OCI-M1 (cell line): Measurements from ENCODE around the gene RCE1.
A peak's percentile ranks its signal among the peaks of the same experiment; 100 is the strongest.

Experiments
- DNase-seq: peaks from one replicate; lab custom pipeline; 2025; lab: John Stamatoyannopoulos, UW

Gene RCE1

DNA sequence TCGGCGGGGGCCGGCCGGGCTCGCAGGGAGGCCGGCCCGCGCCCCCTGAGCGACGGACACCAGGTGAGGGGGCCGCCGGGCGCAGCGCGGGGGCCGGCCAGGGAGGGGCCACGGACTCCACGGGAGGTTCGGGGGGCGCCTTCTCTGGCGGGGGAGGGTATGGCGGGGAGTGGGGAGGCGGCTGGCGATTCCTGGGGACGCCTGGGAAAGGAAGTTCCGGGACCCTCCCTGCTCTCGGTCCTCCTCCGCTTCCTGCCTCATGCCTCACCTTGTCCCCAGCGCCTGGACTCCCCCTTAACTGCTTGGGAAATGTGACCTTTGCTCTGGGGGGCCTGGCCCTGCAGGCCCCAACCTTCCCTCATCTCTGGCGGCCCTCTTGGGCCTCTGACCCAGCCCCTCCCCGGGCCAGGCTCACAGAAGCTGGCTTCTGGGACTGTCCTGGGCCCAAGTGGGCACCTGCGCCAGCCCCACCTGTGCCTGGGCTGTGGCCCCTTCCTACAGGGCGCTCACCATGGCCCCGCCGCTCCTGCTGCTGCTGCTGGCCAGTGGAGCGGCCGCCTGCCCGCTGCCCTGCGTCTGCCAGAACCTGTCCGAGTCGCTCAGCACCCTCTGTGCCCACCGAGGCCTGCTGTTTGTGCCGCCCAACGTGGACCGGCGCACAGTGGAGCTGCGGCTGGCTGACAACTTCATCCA, 14.1 kb downstream of the RCE1 start:
- no peak for DNase-seq

DNA sequence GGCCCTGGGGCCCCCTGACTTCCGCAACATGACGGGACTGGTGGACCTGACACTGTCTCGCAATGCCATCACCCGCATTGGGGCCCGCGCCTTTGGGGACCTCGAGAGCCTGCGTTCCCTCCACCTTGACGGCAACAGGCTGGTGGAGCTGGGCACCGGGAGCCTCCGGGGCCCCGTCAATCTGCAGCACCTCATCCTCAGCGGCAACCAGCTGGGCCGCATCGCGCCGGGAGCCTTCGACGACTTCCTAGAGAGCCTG, 14.6 kb downstream of the RCE1 start:
- DNase-seq = no peak

DNA sequence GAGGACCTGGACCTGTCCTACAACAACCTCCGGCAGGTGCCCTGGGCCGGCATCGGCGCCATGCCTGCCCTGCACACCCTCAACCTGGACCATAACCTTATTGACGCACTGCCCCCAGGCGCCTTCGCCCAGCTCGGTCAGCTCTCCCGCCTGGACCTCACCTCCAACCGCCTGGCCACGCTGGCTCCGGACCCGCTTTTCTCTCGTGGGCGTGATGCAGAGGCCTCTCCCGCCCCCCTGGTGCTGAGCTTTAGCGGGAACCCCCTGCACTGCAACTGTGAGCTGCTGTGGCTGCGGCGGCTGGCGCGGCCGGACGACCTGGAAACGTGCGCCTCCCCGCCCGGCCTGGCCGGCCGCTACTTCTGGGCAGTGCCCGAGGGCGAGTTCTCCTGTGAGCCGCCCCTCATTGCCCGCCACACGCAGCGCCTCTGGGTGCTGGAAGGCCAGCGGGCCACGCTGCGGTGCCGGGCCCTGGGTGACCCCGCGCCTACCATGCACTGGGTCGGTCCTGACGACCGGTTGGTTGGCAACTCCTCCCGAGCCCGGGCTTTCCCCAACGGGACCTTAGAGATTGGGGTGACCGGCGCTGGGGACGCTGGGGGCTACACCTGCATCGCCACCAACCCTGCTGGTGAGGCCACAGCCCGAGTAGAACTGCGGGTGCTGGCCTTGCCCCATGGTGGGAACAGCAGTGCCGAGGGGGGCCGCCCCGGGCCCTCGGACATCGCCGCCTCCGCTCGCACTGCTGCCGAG, 15.1 kb downstream of the RCE1 start:
- DNase-seq = no peak

DNA sequence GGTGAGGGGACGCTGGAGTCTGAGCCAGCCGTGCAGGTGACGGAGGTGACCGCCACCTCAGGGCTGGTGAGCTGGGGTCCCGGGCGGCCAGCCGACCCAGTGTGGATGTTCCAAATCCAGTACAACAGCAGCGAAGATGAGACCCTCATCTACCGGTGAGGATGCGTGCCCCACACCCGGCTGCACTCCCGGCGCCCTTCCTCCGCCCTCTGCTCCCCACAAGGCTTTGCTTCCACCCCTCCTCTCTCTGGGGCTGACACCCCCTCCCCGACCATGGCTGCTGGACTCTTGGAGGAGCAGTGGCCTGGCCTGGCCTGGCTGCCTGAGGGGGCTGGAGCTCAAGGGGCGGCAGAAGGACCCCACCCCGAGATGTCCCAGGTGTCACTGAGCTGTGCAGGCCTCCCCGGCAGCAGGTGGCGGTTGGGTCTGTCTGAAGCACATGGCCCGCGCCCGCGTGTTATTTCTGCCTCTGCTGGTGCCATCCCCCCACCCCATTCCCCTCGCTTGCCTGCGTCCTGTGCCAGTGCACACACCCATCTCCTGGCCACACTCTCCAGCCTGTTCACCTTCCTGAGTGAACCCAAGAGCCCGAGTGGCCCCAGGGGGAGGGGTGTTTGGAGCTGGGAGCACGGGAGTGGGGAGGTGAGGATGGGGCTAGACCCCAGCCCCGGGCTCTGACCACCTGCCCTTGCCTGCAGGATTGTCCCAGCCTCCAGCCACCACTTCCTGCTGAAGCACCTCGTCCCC, 15.9 kb downstream of the RCE1 start:
- DNase-seq = no peak

DNA sequence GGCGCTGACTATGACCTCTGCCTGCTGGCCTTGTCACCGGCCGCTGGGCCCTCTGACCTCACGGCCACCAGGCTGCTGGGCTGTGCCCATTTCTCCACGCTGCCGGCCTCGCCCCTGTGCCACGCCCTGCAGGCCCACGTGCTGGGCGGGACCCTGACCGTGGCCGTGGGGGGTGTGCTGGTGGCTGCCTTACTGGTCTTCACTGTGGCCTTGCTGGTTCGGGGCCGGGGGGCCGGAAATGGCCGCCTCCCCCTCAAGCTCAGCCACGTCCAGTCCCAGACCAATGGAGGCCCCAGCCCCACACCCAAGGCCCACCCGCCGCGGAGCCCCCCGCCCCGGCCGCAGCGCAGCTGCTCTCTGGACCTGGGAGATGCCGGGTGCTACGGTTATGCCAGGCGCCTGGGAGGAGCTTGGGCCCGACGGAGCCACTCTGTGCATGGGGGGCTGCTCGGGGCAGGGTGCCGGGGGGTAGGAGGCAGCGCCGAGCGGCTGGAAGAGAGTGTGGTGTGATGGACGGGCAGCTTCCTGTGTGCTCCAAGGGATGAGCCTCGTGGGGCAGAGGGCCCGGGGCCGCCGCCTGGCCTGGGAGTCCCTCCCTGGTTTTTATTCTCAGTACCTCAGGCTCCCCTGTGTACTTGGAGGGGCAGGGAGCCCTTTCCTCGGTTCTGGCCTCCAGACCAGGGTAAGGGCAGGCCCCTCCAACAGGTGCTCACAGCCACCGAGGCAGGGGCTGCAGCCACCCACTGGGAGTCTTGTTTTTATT, 16.6 kb downstream of the RCE1 start:
- DNase-seq = no peak

DNA sequence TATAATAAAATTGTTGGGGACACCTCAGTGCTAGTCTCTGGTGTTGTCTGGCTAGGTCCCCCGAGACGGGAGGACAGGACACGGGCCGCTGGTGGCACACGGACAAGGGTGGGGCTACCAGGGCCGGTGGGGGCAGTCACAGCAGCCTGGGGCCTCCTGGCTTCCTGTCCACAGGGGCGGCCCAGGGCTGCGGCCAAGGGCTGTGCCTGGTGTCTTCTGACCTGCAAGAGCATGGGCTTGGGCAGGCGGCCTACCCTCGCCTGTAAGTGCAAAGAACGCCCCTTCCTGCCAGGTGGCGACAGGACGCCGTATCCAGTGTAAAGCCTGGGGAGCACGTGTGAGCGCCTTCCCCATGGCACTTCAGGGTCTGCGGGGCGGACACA, 17.2 kb downstream of the RCE1 start:
- no peak for DNase-seq

DNA sequence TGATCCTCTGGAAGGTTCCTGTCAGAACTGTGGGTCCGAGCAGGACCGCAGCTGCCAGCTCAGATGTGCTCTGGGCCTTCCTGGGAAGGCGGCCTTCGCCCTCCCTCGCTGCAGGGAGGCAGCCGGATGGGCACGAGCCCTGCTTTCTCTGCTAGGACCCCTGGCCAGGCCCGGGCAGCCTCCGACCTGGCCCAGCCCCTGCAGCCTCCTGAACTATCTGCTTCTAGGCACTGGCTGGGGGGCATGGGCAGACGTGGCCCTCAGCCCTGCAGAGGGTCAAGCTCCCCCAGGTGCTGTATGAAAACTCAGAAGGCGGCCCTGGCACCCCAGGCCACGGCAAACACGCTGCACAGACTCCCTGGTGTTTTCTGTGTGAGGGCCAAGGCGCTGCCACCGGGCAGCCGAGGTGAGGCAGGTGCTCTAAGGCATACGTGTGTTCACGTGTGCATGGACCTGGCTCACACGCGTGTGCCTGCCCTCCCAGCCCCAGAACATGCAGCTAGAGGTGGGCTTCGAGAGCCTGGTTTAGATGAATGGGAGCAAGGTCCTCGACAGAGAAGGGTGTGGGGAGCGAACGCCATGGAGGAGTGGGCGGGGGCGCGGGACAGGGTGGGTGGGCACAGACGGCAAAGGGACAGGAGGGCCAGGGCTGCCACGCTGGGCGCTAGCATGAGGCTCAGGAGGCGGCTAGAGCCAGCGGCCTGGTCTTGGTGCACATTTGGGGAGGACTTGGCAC, 18.0 kb downstream of the RCE1 start:
- no peak for DNase-seq

DNA sequence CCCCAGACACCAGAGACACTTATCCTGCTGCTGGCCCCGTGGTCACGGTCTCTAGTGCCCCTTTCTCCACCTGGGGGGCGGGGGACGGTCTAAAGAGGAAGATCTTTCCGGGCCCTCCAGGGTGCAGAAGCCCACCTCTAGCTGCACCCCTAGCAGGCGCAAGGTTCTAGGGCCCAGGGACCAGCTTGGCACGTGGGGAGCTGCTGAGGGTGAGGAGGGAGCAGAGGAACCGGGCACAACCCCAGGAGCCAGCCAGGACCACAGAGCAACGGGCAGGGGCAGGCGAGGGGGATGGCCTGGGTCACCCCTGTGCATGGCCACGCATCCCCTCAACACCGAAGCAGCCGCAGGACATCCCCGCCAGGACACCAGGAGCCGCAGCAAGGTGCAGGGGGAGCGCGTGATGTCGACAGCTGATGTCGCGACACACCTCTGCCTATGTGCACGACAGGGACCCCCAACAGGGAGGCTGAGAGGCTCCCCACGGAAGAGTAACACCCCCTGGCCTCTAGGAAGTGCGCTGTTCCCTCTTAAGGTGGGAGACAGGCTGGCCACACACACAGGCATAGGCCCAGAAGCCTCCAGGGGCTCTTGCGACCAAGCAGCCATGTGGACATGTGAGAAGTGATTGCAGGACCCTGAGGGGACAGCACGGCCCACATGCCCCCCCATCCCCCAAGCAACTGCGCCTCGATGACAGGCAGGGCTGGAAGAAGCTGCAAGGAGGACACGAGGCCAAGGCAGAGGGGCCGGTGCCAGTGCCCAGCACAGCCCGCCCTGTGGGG, 18.7 kb downstream of the RCE1 start:
- DNase-seq = no peak

DNA sequence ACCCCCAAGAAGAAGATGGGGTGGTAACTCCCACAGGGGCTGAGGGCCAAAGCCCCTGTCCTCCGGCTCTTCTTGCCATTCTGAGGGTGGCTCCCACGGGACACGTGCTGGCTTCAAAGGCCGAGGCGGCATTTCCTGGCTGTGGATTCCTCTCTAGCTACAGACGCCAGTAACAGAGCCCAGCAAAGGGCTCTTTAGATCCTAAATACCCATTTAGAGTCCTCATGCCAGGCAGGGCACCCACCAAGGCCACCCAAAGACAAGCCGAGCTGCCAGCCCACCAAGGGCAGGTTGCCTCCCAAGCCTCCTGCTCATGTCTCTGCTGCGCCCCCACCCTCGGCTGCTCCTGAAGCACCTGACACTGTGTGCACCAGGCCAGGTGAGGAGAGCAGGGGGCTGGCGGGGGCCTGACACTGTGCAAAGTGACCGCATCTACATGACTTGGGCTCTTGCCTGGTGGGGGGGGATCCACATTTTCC, 19.4 kb downstream of the RCE1 start:
- no peak for DNase-seq

DNA sequence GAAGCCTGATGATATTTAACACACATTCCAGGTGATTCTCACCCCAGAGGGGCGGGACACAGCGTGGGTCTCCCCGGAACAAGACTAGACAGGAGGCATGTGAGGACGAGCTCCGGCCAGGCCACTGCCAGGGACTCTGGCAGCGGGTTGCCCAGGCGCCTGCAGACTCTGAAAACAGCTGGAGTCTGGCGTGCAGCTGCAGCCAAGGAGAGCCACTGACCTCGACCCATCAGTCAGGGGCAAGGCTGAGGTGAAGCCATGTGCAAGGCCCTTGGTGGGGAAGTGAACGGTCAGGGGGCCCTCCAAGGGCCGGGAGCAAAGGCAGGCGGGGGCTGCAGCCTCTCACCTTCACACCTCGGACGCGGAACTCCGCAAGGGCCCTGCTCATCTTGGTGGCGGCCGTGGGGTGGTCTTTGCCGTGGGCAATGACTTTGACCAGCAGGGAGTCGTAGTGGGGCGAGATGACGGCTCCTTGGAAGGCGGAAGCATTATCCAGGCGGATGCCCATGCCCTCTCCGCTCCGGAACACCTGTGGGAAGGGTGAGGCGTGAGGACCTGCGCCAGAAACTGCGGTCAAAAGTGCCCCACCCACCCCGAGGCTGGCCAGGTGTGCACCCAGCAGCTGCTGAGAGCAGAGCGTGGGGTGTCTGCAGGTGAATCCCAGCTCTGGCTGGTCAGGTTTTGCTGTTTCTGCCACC, 20.3 kb downstream of the RCE1 start:
- DNase-seq = no peak

DNA sequence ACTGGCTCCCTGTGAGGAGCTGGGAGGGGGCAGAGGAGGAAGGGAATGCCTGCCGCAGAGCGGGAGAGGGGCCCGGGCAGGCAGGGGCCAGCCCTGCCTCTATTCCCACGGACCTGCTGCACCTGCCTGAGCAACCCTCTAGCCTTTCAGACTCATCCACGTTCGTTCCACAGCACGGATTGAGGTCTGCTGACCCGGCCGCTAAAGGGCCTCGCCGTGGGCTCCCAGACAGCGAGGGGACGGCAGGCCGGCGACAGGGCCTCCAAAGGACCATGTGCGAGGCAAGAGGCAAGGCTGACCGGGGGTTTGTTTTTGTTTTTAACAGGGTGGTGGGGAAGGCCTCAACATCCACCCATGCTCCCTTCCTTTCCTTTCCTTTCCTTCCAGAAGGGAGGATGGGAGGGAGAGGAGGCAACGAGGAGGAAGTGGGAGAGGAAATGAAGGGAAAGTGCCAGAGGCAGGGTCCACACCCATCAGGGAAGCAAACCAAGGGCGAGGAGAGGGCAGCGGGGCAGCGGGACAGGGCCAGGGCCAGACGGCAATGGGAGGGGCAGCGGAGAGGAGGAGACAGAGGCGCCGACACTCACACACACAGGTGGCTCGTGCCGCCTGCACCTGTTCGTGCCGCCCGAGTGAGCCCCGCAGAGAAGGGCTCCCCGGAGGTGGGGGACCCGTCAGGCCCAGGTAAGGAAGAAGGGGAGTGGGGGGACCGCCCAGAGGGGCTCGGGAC, 21.1 kb downstream of the RCE1 start:
- DNase-seq = no peak

DNA sequence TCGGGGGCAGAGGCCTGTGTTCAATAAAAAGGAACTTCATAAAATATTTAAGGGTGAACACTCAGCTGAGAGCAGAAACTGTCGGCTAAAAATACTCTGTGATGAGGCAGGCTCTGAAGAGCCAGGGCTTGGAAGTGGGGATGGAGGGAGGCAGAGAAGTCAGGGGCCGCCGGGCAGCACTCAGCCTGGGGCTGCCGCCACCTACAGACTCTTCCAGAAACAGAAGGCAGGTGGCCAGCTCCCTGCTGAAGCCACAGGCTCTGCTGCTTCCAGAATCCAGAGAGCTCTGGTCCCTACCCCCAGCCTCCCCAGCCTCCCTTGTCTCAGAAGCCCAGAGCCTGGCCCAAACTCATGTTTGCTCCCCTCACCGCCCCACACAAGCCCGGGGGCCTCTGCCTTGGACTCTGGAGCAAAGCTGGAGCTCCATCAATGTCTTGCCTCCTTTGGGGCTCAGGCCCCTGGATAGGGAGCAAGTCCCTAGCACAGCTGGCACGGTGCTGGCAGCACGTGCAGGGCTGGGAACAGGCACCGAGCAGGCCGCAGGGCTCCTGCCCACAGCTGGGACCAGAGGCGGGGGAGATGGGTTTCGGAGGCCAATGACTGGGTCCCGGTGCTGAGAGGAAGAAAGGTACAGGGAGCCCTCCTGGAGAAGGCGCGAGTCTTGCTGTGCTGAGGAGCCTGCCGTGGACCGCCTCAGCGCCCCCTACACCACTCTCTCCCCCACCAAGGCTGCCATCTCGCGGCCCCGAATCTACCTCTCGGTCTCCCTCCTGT, 21.9 kb downstream of the RCE1 start:
- DNase-seq = no peak

DNA sequence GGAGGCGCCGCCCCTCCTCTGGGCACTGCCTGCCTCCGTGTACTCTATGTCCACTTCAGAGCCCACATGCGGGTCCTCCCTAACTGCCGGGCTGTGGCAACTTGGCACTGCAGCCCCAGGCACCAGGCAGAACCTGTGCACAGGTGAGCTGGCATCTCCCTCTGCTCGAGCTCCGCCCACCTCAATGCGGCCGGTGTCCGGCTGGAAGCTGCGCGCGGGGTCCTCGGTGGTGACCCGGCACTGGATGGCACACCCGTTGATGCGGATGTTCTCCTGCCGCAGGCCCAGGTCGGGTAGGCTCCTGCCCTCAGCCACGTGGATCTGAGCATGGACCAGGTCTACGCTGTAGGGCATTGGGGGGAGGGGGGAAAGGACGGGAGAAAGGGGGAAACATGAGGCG, 22.8 kb downstream of the RCE1 start:
- DNase-seq = no peak

DNA sequence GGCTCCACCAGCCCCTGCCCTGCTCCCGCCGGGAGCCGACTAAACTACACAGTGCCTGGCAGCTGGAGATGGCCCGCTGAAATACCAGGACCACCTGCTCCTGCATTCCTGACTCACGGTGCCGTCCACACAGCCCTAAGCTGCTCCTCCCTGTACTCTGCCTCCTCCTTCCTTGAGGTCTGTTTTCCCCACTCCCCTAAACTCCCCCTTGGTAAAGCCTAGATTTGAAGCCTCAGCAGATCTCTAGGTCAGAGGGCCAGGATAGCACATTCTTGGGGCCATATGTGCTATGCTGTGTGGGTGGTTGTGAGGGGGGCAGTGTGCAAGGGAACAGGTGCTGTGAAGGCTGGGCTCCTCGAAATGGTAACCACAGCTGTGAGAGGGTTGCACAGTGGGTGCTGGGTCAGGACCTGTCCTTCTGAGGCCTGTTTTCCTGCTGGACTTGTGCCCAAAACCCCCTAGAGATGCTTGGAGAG, 23.3 kb downstream of the RCE1 start:
- no peak for DNase-seq

DNA sequence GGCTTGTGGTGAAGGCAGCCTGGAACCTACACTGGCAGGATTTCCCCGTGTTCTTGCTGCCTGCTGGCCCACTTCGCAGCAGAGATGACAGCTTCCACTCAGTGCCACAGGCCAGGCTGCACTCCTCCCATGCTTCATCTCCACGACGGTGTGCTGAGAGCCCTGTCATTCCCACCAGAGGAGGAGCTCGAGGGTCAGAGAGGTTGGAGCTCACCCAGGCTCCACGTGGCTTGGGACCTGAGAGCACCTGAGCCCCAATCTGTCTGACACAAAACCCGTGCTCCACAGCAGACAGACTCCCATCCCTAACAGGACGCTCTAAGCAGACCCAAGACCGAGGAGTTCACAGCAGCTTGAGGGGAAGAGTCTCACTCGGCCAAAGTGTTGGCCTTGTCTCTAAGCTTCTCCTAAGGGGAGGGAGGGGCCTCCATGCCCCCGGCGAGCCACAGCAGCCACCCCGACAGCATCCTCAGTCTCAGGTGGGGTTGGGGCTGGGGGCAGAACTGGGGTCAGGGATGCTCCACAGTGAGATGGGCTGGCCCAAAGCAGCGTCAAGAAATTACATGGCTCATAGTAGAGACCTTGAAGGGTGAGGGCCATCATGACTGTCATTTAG, 24.3 kb downstream of the RCE1 start:
- no peak for DNase-seq

DNA sequence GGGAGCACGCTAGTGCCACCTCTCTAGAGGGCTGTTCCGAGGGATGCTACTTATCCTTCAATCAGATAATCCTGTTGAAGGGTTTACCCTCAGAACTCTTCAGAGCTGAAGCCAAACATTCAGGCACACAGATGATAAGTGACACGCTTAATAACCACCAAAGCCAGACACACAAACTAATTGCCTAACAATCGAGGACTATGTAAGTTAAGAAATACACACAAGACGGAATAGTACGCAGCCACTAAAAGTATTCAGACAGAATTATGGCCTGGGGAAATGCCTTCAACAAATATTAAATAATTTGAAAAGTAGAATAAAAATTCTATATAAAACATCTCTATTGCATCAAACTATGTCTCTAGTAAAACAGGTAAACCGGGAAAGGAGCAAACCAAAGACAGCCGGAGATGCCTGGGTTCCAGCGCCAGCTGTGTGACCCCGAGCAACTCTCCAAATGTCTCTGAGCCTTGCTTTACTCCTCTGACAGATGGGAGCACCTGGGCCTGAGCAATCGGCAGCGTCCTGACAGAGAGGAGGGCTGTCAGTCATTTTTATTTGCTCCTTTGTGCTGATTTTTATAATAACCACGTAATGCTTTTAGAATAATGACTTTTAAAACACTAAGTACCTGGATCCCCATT, 25.0 kb downstream of the RCE1 start:
- DNase-seq = no peak

DNA sequence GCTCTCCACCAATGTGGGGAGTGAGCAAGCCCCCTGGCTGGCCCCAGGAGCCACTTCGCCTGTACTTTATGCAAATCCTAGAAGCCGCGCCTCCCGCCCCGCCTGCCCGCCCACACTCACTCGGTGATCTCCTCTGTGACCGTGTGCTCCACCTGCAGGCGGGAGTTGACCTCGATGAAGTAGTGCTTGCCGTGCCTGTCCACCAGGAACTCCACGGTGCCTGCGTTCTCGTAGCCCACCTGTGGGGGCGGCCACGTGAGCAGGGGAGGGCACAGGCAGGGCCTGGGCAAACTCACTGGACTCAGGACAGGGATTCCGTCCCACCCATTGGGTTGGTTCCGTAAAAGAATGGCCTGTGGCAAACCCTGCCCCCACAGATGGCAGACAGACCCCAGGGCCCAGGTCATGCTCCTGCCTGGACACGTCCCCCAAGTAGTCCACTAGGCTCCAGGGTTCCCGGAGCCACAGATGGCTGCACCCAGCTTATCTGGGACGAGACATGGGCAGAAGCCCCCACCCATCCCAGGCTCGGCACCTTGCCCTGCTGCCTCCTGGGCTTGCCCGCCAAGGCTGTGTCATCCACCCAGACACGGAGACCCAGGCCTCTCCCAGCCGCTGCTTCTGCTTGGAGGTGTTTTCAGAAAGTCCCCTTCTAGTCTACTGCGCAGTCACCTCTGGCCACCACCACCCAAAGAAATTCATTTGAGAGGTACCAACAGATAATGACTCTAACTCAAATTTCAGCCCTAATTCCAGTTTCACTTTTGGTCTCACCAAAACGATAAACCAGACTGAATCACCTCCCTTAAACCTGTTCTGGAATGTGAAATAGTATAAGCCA, 25.7 kb downstream of the RCE1 start:
- peak; percentile 17 for DNase-seq
